ENCODE results near the gene PSORS1C1.
"Not testable (repeated sequence)": the region's sequence is repeated elsewhere in the genome, so short reads cannot be mapped to it uniquely, and the experiment has no call there.

Gene PSORS1C1

GRCh38 chr6:31158863-31159855, 44.6 kb downstream of the PSORS1C1 start:
- DNase-seq (ENCODE audit: low read depth in 2 of 2), result no peak

GRCh38 chr6:31161216-31162126, 46.9 kb downstream of the PSORS1C1 start:
- DNase-seq (ENCODE audit: low read depth in 2 of 2), result no peak

- no peak for DNase-seq (ENCODE audit: low read depth in 2 of 2)
Observed at GRCh38 chr6:31162463-31163165, 48.0 kb downstream of the PSORS1C1 start.

DNA sequence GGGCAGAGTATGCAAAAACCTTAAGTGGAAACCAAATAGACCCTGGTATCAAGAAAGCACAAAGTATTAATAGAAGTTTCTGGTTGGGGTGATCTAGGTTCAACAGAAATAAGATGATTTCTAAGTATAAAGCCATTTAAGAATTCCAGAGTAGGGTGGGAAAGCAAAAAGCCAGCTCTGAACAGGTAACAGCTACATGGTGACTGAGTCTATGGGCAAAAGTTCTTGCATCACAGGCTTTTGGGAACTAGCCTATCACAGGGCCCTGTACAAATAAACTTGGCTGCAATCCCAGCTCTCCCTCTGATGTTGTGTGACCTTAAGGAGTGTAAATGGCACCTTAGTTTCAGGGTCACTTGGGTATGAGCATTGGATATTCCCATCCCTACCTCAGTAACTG, 49.3 kb downstream of the PSORS1C1 start:
- DNase-seq (ENCODE audit: low read depth in 2 of 2), result no peak

DNA sequence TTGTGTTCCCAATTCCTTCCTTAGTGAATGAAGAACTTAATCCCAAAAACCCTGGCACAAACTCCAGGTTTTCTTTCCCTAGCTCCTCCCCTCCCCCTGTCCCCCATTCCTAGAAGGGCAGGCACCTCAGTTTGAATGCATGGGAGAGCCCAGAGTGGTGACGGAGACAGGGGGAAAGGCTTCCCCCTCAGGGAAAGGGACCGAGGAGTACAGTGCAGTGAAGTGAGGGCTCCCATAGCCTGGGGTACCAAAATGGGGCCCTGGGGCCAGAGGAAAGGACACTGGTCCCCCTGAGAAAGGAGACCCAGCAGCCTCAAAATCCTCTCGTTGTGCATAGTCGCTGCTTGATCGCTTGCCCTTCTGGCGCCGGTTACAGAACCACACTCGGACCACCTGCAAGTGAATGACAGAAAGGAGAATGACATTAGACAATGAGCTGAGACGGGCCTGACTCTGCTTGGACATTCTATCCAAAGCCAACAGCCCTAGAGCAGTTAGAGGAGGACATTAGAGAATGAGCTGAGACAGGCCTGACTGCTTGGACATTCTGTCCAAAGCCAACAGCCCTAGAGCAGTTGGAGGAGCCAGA, 50.0 kb downstream of the PSORS1C1 start:
- not testable (repeated sequence) for DNase-seq (ENCODE audit: low read depth in 2 of 2)

GRCh38 chr6:31165064-31165832, 50.6 kb downstream of the PSORS1C1 start:
- not testable (repeated sequence) for DNase-seq (ENCODE audit: low read depth in 2 of 2)

DNA sequence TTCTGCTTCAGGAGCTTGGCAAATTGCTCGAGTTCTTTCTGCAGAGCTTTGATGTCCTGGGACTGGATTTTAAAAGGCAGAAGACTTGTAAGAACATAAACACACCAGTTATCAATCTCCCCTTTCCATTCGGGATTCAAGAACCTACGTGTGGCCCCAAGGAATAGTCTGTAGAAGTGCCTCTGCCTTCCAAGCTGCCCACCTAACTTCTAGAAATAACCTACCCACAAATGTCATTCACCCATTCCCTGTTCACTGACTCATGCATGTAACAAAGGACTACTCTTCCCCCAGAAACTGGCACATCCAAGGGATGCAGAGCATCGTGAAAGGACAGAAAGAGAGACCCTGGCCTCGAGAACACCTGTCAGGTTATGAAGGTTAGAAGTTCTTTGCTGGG, 51.4 kb downstream of the PSORS1C1 start:
- DNase-seq (ENCODE audit: low read depth in 2 of 2), result no peak

DNA sequence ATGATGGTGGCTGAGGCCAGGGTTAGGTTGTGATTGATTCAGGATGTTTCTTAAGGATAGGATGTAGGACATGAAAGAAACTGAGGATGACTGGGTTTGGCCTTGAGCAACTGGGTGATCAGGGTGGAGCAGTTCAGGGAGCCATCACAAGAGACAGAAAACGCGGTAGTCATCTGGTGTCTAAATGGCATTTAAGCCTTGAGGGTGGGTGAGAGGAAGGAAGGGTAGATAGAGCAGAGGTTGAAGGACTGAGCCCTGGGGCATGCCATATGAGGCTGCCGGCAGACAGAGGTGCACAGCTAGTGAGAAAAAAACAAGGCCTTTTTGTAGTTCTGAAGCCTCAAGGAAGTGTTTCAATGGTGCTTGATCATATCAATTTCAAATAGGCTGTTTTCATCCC, 54.0 kb downstream of the PSORS1C1 start:
- DNase-seq (ENCODE audit: low read depth in 2 of 2), result no peak

DNA sequence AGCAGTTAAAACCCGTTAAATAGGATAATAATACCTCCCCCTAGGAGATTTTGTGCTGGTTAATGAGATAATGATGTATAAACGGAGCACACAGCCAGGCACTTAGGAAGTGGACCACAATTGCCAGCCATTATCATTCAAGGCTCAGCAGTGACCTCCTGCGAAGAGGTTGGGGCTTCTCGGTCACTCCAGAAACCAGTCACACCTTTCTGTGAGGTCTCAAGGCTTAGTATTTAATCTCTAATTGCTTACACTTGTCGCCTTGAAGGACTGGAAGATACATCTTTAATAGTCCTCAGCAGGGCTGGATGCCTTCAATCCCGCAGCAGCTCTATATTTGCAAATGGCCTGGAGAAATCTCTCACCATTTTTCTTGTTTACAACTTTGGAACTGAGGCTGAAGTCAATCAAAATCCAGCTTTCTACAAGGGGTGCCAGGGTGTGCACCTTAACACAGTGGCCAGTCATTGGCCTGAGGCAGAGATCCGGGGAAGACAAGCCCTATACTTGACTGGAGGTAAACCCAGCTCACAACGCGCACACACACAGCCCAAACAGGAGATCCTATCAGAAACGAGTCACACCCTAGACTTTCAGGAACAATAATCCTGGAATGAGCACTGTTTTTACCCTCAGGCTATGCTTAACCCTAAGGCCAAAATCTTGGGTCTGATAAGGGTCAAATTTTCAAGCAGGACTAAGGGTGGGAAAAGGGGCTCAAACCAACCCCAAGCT, 54.7 kb downstream of the PSORS1C1 start:
- DNase-seq (ENCODE audit: low read depth in 2 of 2), result no peak

GRCh38 chr6:31169858-31170599, 55.4 kb downstream of the PSORS1C1 start:
- DNase-seq (ENCODE audit: low read depth in 2 of 2), result not testable (repeated sequence)

GRCh38 chr6:31170600-31170881, 55.9 kb downstream of the PSORS1C1 start, which contains the start of gene POU5F1:
TSS of gene POU5F1 (minus strand) at chr6:31170682. CDS start at chr6:31170620, 62 bp downstream.
- DNase-seq (ENCODE audit: low read depth in 2 of 2), result no peak

DNA sequence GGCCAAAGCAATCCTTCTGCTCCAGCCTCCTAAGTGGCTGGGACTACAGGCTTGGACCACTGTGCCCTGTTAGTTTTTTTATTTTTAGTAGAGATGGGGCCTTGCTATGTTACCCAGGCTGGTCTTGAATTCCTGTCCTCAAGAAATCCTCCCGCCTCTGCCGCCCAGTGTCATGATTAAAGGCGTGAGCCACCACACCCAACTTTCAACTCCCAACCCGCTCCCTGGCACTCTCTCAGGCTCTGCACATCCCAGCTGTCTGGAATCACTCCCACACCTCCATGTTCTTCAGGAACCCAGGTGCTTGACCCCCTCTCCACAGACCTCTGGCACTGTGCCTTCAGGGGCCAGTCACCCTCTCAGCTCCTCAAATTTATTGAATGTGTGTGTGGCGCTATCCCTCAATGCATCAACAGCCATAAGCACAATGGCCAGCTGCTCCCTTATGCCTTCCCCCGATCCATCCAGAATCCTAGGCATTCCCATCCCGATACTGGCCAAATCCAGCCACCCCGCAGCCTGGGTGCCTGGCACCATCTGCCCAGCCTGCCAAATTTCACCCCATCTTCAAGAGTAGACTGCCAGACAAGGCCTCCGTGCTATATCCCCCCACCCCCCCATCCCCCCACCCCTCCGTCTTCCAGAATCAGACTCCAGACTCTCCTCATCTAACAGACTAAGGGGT, 56.5 kb downstream of the PSORS1C1 start:
- no peak for DNase-seq (ENCODE audit: low read depth in 2 of 2)

DNA sequence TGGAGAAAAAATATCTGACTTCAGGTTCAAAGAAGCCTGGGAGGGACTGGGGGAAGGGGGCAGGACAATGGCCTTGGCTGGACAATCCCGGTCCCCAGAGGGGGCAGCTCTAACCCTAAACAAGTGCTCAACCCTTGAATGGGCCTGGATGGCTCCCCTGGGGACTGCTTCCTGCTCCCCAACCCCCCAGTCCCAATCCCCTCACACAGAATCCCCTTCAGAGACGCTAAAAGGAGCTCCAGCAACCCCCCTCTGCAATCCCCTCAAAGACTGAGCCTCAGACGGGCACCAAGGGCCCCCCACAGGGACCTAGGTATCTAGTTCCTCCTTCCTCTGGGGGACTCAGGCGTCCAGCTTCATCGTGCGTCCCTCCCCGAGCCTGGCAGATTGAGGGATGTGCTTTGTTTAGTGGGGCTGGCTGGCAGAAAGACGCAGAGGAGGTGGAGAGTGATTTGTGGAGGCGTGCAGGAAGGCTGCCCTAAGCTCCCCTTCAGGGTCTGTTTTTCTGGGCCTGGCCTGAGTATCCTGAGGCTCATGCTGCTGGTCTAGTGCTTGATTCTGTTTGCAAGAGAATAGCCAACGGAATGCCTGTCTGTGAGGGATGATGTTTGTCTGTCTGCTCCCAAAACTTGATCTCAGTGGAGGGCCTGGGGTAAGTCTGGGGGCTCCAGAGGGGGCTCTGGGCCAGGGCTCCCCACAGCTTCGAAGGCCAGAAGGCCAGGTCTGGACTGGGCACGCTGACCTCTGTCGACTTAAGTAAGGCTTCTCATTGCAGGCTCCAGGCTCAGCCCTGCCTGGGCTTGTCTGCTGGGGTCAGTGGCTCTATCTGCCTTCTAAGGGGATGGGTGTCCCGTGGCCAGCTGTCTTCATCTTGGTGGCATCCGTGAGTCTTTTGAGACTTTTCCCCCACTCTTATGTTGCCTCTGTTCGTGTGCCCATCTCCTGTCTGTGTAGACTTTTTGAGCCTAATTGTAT, 57.6 kb downstream of the PSORS1C1 start:
- no peak for DNase-seq (ENCODE audit: low read depth in 2 of 2)

DNA sequence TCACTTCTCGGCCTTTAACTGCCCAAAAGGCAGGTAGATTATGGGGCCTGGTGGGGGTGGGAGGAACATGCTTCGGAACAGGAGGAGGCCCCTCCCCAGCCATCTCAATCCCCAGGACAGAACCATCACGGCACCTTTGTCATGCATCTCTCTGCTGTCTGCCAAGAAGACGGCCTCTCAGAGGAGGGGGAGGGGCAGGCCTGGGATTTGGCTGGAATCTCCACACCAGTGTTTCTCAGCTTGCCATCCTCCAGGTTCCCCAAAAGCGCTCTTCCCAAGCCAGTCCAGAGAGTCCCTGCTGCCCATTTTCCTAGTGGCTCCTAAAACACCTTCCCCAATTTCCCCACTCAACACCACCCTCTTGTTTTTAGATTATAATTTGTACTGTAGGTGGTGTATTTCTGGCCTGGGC, 58.4 kb downstream of the PSORS1C1 start:
- no peak for DNase-seq (ENCODE audit: low read depth in 2 of 2)

DNA sequence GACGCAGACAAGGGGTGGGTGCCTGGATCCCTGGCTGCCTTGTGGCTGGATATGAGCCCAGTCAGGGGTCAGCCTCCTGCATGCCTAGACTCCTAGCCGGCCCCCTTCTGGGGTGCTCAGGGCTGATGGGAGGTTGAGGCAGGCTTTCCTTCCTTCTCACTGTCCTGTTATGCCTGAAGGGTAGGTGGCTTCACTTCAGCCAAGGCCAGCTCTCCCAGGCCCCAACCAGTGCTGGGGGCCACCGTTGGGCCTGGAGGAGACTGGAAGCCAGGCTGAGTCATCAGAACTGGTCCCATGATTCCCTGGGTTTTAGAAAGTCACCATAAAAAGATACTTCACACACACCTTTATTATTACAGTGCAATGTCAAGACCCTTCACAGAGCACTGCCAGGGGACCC, 58.8 kb downstream of the PSORS1C1 start:
- DNase-seq (ENCODE audit: low read depth in 2 of 2), result no peak

- DNase-seq (ENCODE audit: low read depth in 2 of 2), result no peak
Observed at GRCh38 chr6:31174378-31174777, 59.8 kb downstream of the PSORS1C1 start.

- no peak for DNase-seq (ENCODE audit: low read depth in 2 of 2)
Observed at GRCh38 chr6:31175971-31176370, 61.4 kb downstream of the PSORS1C1 start.
